Activated CD4-positive, alpha-beta T cell treated with anti-CD3 and anti-CD28 coated beads, Interleukin-2, amount 50 U/mL, for 16 hours (primary cell): ENCODE data around the gene PDAP1.
"Not testable (repeated sequence)": the region's sequence is repeated elsewhere in the genome, so short reads cannot be mapped to it uniquely, and the experiment has no call there.

Experiments
- DNase-seq: peaks from one replicate; pipeline ENCODE4 v3.0.0-alpha.2; 2020

Gene PDAP1

DNA sequence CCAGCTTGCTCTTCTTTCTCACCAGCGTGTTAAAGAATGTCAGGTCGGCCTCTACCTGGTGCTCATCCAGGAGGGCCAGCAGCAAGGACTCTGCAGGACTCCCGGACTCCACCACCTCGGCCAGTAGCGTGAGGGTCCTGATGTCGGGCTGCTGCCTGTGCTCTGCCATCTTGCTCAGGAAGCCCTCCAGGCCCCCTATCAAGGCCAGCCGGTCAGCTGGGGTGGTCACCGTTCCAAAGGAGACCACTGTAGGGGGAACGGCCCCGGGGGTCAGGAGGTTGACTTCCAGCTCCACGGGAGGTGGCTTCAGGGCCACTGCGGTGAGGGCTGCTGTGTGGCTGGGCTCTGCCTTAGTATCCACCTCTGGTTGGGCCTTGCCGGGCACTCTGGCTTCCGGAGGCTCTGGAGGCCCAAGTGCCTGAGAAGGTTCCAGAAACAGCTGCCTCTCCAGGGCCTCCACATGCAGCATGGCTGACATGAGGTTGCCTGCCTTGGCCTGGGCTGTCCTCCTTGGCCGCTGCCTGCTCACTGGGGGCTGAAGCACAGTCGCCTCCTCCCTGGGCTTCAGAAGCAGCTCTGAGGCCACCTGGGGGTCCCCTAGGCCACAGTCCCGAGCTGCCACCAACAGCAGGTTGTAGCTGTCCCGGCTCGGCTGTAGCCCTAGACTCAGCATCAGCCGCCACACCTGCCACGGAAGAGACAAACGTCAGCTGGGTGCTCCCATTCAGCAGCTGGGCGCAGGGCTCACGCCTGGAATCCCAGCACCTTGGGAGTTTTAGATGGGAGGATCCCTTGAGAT lies 16.7 kb upstream of the PDAP1 start:
- no peak for DNase-seq

DNA sequence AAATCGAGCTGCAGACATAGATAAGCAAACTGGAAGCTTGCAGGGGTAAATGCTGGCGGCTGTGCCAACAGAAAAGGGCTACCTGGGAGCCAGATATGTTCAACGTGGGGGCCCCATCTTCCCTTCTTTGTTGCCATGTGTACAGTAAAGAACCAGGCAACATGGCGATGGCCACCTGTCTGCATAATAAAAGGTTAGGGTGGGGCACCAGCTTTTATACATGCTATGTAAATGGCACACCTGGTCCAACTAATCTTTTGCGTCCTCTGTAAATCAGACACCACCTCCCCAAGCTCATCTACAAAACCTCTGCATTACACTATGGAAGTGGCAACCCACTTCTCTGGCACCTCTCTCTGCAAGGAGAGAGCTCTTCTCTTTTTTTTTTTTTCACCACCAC lies 14.2 kb upstream of the PDAP1 start:
- no peak for DNase-seq

DNA sequence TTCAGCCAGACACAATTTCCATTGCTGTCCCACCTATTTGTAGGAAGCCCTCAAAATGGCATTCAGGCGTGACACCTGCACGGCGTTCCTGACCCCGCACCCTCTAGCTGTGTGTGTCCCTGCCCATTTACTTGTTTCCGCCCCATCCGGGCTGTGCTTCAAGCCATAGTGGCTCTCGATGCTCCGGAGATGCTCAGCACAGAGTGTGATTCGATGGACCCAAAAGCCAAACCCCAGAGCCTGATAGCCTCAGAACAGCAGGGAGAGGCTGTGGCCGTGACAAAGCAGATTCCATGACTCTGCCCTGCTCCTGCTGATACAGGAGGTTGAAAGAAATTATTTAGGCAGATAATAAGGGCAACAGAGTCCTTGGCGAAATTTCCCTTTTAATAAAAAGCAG lies 13.8 kb upstream of the PDAP1 start:
- DNase-seq: no peak

DNA sequence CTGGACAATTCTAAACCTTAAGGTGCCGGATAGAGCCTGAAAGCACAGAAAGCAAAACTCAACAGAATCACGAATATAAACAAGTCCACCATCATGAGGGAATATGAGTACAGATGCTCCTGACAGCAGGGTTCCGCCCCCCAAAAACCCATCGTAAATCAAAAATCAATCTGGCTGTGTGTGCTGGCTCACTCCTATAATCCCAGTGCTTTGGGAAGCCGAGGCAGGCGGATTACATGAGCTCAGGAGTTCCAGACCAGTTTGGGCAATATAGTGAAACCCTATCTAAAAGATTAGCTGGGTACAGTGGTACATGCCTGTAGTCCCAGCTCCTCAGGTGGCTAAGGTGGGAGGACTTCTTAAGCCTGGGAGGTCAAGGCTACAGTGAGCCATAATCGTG lies 12.6 kb upstream of the PDAP1 start:
- DNase-seq: no peak

DNA sequence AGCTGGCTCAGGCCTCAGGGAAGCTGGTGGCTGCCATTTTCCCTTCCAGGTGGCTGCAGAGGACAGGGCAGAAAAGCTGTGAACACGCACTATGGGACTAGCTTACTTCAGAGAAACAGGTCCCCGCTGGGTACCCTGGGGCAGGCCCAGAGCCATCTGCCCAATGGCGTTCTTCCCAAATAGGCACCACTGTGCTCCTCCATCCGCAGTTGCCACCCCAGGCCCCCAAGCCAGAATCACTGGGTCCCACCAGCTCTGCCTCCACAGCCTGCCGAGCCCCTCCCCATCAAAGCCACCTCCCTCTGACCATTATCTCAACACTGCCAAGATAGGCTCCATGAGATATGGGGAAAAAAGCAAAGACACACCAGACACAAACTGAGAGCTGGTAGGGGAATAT lies 11.8 kb upstream of the PDAP1 start:
- no peak for DNase-seq

DNA sequence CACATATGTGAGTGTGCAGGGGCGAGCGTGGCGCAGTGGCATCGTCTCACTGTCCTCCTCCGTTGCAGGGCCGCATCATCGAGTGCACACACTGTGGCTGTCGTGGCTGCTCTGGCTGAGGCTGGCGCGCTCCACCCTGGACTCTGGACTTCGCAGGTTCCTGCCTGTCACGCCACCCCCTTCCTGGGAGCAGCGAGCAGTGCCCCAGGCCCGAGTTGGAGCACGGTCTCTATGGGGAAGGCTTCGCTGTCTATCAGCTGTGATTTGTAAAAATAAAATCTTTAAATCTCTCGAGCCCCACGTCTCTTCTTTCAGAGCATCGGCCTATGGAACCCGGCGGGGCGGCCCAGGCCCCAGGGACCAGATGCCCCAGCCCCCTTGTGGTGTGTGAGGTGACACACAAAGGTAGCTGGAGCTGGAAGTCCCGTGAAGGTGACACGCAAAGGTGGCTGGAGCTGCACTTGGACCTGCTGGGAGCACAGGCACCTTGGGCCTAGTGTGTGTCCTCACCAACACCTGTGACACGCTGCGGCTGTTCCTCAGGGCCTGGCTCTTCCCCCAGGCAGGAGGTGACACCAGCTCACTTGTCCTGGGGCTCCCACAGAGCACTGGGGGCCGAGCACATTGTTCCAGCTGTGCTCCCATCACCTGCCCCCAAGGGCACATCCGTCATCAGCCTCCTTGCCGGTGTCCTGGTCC lies 11.1 kb upstream of the PDAP1 start:
- no peak for DNase-seq

DNA sequence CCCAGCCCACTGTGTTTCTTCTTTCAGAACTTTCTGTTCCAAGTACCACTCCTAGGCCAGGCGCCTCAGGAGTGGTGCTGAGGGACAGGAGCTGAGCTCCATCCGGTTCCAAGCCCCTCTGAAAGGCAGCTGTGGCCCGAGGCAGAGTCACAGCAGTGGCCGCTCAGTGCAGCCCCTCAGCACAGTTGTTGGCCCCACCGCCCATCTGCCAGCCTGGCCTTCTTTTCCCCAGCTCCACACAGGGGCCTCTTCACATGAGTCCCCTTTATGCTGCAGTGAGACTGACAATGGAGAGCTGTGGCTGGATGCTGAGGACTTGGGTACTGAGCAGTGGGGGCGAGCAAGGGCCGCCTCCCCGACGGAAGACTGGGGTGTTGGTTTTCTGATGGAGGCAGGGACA lies 9.9 kb upstream of the PDAP1 start:
- no peak for DNase-seq

DNA sequence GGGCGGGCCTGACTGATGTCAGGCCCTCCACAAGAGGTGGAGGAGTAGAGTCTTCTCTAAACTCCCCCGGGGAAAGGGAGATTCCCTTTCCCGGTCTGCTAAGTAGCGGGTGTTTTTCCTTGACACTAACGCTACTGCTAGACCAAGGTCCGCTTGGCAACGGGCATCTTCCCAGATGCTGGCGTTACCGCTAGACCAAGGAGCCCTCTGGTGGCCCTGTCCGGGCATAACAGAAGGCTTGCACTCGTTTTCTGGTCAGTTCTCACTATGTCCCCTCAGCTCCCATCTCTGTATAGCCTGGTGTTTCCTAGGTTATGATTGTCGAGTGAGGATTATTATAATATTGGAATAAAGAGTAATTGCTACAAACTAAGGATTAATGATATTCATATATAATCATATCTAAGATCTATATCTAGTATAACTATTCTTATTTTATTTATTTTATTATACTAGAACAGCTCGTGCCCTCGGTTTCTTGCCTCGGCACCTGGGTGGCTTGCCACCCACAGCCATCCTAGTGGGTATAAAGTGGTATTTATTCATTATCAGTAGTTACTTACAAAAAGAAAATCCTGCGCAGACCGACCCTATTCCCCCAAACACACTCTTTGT lies 7.2 kb upstream of the PDAP1 start:
- DNase-seq: not testable (repeated sequence)

DNA sequence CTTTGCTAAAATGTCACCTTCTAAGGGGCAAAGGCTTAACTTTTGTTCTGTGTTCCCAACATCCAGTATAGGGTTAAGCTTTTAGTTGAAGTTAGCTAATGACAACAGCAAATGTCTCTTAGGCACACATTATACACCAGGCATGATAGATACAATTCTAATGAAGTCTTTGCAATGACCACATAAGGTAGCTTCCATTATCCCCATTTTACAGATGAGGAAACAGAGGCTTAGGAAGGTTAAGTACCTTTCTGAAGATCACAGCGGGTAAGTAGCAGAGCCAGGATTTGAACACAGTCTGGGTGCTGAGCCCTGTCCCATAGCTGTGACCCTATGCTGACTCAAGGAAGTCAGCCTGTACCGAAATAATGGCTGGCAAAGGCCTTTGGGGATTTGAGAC lies 2.2 kb upstream of the PDAP1 start:
- no peak for DNase-seq

DNA sequence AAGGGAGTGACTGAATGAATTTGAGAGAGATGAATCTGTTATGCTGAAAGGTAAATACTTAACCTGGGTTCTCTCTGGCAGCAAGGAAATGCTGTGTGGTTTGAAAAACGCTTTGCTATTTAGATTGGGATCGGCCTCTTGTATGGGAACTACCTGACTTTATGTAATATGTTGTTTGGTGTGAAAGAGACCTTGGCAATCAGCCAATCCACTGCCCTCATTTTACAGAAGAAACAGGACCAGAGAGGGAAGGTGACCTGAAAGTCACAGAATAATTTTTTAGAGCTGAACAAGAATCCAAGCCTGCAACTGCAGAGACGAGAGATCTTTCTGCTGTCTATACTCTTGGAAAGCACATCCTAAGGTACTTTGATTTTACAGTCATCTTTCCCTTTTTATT lies 1.4 kb upstream of the PDAP1 start:
- DNase-seq: no peak

DNA sequence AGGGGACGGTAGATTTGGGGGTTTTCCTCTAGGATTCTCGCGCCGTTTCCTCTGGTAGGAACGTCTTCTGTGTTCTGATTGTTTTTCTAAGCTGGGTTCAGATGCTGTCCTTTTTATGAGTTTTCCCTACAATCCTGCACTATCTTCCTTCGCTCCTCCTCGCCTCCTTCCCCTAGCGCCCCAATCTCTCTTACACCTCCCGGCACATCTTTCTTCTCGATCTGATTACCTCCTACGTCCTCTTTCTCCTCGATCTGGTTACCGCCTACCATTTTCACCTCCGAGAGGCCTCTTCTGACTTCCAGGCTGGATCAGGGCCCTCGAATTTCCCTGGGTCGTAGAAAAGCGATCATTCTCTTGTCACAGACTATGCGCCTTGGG lies 785 bp upstream of the PDAP1 start:
- DNase-seq: no peak

DNA sequence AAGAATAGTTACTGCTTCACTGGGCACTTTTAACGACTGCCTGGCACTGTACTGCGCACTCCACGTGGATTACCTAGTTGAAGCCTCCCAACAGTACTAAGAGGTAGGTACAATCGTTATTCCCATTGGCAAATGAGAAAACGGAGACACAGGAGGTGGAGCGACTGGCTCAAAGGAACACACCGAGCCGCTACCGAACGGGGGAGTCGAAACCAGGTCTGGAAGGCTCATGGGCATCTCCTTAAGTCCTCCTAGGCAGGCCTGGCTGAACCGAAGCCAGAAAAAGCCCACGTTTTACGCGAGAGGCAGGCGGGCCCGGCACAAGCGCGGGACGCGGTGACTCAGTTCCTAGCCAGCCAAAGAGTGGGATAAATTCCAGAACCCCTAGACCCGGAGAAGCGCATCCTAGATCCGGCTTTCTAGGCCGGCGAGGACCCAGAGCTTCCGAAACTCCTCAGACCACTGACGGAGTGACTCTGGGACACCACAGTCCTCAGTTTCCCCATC lies 472 bp downstream of the PDAP1 start:
- no peak for DNase-seq

DNA sequence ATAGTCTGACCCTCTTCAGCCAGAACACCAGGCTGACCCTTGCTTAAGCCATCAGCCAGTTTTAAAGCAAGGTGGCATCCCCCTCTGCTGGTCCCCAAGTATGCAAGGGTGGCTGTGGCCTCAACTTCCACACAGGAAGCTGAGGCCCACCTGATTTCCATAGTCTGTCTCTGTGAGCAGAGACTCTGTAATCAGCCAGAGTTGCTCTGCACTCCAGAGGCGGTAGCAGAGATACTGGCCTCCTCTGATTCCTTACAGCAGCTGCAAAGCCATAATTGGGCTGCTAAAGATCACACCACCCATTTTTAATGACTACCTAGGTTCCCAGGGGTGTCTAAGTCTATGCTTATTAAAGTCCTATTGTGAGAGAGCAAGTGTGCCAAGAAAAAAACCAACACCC lies 1.8 kb downstream of the PDAP1 start:
- DNase-seq: no peak

DNA sequence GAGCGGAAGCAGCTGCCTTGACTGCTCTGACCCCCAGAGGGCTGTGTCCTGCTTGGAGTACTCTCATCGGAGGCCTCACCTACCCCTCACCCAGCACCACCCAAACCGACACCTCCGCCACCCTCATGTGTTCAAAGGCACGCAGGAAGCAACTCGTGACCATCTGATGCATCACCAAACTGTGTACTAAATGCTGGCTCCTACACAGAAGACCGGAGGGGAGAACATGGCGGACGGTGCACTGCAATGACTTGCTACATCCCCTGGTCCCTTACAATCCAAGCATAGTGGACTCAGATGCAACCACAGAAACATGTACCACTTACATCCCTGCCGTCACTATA lies 3.4 kb downstream of the PDAP1 start:
- no peak for DNase-seq

DNA sequence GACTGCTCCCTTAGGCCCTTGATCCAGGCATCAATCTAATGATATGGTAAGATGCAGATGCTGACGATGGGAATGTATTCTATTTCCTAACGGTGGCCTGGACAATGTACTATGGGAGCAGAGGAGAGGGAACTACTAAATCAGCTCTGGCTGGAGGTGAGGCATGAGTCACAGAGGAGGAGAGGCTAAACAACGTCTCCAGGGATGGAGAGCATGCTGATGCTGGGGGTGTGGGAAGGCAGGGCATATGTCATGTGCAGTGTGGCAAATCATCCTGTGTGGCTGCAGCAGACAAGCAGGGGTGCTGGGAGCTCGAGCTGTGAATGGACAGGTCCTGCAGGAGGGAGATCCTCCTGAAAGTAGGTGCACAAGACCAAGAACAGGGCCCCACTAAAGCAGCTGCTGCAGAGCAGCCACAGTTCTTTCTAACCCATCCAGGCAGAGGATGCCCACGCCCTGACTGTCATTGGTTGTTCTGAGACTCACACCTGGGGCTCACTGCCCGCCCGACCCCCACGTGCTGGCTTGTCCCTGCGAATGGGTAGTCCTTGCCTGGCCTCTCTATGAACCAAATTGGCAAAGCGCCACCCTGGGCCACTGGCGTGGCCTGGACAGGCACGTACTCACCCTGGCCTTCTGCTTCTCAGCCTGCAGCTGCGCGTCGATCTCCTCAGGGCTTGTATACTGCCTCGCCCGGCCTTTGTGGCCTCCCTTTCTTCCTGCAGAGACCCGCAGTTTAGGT lies 4.0 kb downstream of the PDAP1 start:
- DNase-seq: no peak

DNA sequence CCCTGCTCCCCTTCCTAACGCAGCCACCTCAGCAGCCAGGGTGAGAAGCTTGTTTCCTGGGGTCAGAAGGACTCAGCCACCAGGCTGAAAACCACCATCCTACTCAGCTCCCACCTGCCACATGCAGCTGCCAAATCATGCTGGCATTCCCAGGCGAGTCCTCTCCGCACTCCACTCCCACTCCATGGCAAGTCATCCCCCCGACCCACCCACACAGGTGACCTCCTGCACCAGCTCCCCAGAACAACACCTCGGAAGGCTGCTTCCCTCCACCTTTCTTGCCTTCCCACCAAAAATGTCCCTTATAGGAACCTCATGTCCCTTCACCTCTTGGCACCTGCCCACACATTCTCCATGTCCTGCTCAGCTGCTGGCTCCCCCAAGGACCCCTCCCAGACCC lies 4.6 kb downstream of the PDAP1 start:
- no peak for DNase-seq

DNA sequence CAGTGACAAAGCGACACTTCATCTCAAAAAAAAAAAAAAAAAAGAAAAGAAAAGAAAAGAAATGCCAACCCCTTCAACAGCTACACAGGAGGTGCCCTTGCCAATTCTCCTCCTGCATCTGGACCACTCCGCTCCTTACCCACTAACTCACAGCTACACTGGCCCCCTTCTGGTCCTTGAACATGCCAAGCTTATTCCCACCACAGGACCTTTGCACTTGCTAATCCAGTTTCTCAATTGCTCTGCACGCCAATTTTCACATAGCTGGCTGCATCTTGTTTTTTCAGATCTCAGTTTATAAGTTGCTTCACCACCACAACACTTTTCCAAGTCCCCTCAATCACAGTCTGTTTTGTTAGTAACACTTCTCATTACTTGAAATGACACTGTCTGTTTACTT lies 5.5 kb downstream of the PDAP1 start:
- DNase-seq: no peak

DNA sequence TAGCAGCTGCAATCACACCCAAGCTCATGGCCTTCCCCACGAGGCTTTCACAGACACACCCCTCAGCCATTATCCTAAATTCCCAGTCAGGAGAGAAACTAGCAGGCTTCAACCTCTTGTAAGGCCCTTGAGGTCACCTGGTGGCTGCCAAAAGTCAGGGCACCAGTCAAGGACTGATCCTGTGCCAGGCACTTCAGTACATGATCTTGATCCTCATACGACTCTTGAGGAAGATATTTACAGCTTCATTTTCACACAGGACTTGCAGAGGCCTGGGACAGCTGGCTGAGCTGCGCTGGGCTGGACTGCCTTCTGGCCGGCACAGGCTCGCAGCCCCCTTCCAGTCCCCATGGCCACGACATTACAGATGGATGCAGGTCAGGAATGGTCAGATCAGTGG lies 8.8 kb downstream of the PDAP1 start:
- DNase-seq: no peak

DNA sequence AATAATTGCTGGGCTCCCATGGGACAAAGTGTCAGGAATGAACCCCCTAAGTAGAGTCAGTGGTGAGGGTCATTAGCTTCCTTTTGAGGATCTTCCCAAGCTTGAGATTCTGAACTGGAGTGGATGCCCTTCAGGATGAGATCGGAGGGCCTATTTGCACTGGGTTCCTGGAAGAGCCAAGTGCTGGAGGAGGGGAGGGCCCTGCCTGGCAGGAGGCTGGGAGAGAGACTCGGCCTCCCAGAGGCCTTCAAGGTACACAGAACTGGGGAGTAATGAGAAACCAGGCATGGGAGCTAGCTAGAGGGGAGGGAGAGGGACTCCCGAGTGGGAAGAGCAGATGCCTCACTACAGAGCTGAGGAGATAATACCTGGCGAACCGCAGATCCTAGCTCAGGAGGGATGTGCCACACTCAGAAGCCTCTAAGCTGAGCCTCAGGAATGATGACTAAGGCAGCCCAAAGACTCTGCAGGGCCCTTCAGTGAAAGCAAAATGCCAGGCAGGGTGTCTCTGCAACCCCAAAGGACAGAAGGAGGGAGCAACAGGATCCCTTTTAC lies 9.4 kb downstream of the PDAP1 start:
- no peak for DNase-seq

DNA sequence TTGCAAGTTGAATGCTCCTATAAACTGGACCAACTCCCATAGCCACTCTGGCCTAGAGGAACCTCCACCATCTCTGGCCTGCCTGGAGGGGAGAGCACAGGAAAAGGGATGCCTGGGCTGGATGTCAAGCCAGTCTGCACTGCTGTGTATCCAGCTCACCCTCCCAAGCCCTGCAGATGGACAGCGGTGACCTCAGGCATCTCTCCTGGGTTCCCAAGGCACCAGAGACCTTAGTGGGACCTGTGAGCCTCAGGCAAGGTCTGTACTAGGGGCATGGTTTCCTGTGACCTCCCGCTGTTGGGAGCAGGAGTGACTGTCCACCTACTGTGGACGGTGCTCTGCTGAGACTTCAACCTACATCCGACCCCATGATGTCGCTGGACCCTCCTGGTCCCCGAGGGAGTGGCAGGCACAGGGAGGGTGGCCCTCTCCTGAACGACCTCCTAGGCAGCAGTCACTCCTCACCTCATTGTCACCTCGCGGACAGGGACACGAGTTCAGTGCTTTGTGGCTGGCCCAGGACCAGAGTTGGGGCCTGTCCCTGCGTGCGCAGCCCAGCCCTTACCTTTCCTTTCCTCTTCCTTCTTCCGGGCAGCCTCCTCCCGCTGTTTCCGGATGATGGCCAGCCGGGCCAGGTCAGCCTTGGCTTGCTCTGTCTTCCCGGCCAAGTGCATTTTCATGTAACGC lies 11.0 kb downstream of the PDAP1 start:
- DNase-seq: no peak

DNA sequence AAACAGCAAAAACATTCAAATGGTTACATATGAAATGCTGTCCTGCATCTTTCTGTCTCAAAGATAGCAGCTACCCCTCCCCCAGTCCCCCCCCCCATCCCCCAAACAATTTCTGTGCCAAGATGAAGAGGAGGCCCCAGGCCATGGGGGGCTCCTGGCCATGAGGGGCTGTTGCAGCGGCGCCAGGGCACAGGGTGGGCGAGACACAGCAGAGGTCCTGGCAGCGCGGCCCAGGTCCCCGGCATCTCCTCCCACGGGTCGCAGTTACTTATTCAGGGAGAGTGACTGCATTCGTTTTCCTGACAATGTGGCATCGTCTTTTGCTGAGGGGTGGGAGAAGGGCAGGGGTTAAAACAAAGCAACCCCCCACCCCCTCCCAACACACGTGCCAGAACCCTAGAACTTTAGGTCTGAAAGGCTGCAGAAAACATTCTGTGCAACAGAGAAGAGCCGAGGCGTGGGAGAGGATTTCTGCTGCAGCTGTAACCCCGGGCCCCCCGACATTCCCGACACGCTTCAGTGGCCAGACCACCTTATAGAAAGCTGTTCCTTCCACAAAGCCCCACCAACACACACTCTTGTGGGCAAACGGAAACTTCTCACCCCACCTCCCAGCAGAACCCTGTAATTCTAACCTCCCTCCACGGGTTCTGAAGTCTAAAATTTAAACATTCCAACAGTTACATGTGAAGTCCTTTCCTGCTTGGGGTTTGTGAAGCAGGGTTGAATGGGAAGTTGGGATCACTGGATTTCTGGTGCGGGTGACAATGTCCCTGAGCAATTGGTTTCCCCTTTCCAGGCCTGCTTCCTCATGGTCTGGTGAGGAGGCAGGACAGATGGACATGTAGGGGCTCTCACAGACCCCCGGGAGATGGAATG lies 11.7 kb downstream of the PDAP1 start:
- DNase-seq: no peak
